ENCODE data around the gene COL6A2. TPM values are rescaled to one million over a fixed set of nuclear protein-coding genes. Genes with fewer than 3 reads are reported as not detected.

The COL6A2 gene
- total RNA-seq, 2 donors from 2014 or later, result 259 to 377 TPM

DNA sequence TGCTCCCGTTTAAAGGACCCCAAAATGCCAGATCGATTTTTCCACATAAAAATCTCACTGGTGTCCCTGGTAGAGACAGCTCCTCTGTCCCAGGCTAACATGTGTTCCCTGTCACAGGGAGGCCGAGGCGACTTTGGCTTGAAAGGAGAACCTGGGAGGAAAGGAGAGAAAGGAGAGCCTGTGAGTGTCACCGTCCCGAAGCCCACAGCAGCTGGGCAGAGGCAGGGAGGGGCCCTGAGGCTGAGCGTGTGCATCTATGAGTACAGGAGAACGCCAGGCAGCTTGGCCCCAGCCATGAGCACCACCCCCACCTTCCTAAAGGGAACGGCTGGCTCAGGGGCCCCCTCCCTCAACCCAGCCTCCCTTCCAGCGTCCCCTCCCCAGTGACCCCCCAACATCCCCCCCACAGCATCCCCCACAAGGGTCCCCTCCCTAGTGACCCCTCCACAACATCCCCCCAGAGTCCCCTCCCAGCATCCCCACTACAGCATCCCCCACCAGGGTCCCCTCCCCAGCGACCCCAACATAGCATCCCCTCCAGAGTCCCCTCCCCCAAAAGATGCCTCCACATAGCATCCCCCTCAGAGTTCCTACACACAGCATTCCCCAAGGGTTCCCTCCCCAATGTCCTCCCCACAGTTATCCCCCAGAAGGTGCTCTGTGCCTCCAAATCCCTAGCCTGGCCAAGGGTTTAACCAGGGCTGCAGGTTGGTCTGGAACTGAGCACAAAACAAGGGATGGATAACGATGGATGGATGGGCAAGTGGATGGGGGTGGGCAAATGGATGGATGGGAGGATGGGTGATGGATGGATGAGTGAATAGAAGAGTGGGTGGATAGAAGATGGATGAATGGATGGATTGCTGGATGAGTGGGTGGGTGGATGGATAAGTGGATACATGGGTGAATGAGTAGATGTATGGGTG, 25.1 kb downstream of the COL6A2 start:
- Histone ChIP-seq H3K4me3 (ENCODE audit: low read length) (no peak overlapping the region), H3K27ac (ENCODE audit: low read depth, low read length) (no peak overlapping the region), H3K9ac (ENCODE audit: extremely low read depth, low read length, poor library complexity, severe bottlenecking) (no peak overlapping the region), H3K4me1 (ENCODE audit: control insufficient read depth, insufficient read depth, low read length) (no peaks in the 10 kb centered on the region), H3K27me3 (ENCODE audit: control insufficient read depth, insufficient read depth, low read length, poor library complexity, severe bottlenecking) (no peaks in the 10 kb centered on the region), H3K9me3 (ENCODE audit: control insufficient read depth, low read length) (no peaks in the 10 kb centered on the region), H3K36me3 (ENCODE audit: control insufficient read depth, insufficient read depth, low read length) (peaks cover 52% of the 10 kb centered on the region)
- H3K4me1 Mint-ChIP-seq, result no peaks in the 10 kb centered on the region
- H3K36me3 Mint-ChIP-seq (ENCODE audit: low read depth), result peaks cover 35% of the 10 kb centered on the region
- no peak overlapping the region for H3K27ac Mint-ChIP-seq
- 91% methylated on average over 8 to 11 of the region's 12 CpGs for WGBS, 2 experiments (ENCODE audit: insufficient coverage in 1 of 2, insufficient read length in 1 of 2)
- no peak for DNase-seq
- H3K27me3 Mint-ChIP-seq (ENCODE audit: insufficient read depth), result no peaks in the 10 kb centered on the region
- no peak overlapping the region for H3K4me3 Mint-ChIP-seq
- H3K9me3 Mint-ChIP-seq, result no peaks in the 10 kb centered on the region
- TF ChIP-seq, protein P1, sequence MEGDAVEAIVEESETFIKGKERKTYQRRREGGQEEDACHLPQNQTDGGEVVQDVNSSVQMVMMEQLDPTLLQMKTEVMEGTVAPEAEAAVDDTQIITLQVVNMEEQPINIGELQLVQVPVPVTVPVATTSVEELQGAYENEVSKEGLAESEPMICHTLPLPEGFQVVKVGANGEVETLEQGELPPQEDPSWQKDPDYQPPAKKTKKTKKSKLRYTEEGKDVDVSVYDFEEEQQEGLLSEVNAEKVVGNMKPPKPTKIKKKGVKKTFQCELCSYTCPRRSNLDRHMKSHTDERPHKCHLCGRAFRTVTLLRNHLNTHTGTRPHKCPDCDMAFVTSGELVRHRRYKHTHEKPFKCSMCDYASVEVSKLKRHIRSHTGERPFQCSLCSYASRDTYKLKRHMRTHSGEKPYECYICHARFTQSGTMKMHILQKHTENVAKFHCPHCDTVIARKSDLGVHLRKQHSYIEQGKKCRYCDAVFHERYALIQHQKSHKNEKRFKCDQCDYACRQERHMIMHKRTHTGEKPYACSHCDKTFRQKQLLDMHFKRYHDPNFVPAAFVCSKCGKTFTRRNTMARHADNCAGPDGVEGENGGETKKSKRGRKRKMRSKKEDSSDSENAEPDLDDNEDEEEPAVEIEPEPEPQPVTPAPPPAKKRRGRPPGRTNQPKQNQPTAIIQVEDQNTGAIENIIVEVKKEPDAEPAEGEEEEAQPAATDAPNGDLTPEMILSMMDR (conservative IDR thresholded peaks at IDR 0.05), result no peak

DNA sequence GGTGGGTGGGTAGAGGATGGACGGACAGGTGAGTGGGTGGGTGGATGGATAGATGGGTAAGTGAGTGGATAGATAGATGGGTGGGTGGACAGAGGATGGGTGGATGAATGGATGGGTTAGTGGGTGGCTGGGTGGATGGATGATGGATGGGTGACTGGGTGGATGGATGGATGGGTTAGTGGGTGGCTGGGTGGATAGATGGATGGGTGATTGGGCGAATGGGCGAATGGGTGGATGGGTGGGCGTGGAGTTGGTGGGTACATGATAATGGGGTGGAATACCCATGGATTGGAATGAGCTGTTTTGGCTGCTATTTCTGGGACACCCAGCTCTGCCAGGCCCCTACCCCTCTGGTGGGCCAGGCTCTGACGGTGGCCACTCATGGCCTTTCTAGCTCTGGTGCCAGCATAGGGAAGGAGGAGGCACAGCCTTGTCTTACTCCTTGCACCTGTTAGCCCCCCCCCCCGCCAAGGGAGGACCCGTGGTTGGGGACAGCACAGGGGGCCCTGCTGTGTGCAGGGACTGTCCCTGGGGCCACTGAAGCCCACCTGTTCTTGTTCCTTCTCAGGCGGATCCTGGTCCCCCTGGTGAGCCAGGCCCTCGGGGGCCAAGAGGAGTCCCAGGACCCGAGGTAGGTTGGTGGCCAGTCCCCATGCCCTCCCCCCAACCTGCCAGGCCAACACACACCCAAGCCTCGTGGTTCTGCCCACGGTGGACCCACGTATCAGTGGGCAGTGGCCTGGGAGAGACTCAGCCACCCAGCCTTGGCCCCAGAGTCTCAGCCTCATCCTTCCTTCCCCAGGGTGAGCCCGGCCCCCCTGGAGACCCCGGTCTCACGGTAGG, 26.4 kb downstream of the COL6A2 start:
- Mint-ChIP-seq H3K4me3 (no peak overlapping the region), H3K27ac (no peak overlapping the region), H3K4me1 (no peaks in the 10 kb centered on the region), H3K9me3 (no peaks in the 10 kb centered on the region), H3K27me3 (ENCODE audit: insufficient read depth) (no peaks in the 10 kb centered on the region), H3K36me3 (ENCODE audit: low read depth) (peaks cover 35% of the 10 kb centered on the region)
- TF ChIP-seq, protein P1 (conservative IDR thresholded peaks at IDR 0.05), result no peak
- WGBS, 2 experiments (ENCODE audit: insufficient coverage in 1 of 2, insufficient read length in 1 of 2), result 92 to 93% methylated on average over 8 to 16 of the region's 16 CpGs
- no peaks in the 10 kb centered on the region for H3K4me1 ChIP-seq (ENCODE audit: control insufficient read depth, insufficient read depth, low read length)
- no peak overlapping the region for H3K4me3 ChIP-seq (ENCODE audit: low read length)
- H3K27me3 ChIP-seq (ENCODE audit: control insufficient read depth, insufficient read depth, low read length, poor library complexity, severe bottlenecking), result no peaks in the 10 kb centered on the region
- no peak overlapping the region for H3K27ac ChIP-seq (ENCODE audit: low read depth, low read length)
- peaks cover 46% of the 10 kb centered on the region for H3K36me3 ChIP-seq (ENCODE audit: control insufficient read depth, insufficient read depth, low read length)
- DNase-seq, result peak; percentile 30
- no peak overlapping the region for H3K9ac ChIP-seq (ENCODE audit: extremely low read depth, low read length, poor library complexity, severe bottlenecking)
- no peaks in the 10 kb centered on the region for H3K9me3 ChIP-seq (ENCODE audit: control insufficient read depth, low read length)

DNA sequence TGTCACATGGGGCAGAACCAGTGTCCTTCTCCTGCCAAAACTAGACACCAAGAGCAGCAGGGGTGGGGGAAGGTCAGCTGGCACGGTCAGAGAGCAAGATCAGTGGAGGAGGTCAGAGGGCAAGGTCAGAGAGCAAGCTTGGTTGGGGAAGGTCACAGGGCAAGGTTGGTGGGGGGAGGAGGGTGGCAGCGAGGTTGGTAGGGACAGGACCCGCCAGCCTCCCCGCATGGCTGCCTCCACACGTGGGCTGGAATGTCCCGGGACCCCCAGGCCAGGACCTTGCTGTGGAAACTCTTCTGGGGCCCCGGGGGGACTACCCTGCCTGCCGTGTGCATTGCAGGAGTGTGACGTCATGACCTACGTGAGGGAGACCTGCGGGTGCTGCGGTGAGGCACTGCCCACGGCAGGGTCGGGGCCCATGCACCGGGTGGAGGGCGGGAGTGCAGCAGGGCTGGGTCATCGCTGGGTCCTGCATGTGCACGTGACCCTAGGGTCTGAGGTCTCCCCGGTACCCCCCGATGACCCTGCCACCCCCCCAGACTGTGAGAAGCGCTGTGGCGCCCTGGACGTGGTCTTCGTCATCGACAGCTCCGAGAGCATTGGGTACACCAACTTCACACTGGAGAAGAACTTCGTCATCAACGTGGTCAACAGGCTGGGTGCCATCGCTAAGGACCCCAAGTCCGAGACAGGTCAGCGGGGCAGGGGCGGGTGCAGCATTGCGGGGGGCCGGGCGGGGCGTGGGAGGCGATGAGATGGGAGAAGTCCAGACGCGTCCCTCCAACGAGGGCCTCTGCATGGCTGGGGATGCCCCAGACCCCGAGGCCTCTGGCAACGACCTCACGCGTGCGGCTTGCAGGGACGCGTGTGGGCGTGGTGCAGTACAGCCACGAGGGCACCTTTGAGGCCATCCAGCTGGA, 27.3 kb downstream of the COL6A2 start:
- no peak overlapping the region for H3K9ac ChIP-seq (ENCODE audit: extremely low read depth, low read length, poor library complexity, severe bottlenecking)
- H3K36me3 ChIP-seq (ENCODE audit: control insufficient read depth, insufficient read depth, low read length), result peaks cover 37% of the 10 kb centered on the region
- no peaks in the 10 kb centered on the region for H3K27me3 ChIP-seq (ENCODE audit: control insufficient read depth, insufficient read depth, low read length, poor library complexity, severe bottlenecking)
- no peak overlapping the region for H3K27ac ChIP-seq (ENCODE audit: low read depth, low read length)
- Mint-ChIP-seq H3K9me3 (no peaks in the 10 kb centered on the region), H3K27ac (no peak overlapping the region), H3K36me3 (ENCODE audit: low read depth) (peaks cover 32% of the 10 kb centered on the region), H3K4me3 (no peak overlapping the region), H3K27me3 (ENCODE audit: insufficient read depth) (no peaks in the 10 kb centered on the region), H3K4me1 (no peaks in the 10 kb centered on the region)
- TF ChIP-seq, protein P1 (conservative IDR thresholded peaks at IDR 0.05), result no peak
- H3K4me3 ChIP-seq (ENCODE audit: low read length), result no peak overlapping the region
- no peaks in the 10 kb centered on the region for H3K4me1 ChIP-seq (ENCODE audit: control insufficient read depth, insufficient read depth, low read length)
- peak; percentile 32 for DNase-seq
- no peaks in the 10 kb centered on the region for H3K9me3 ChIP-seq (ENCODE audit: control insufficient read depth, low read length)
- WGBS, 2 experiments (ENCODE audit: insufficient coverage in 1 of 2, insufficient read length in 1 of 2), result 94 to 97% methylated on average over 46 to 49 of the region's 49 CpGs
